Endothelial cell of umbilical vein (primary cell): ENCODE data around the gene TMC2. TPM values are rescaled to one million over a fixed set of nuclear protein-coding genes. Genes with fewer than 3 reads are reported as not detected.

Experiments
- BruUV-seq: library from RNA; stranded (reverse); fragments of 400-500 nt; replicated peaks from 2 replicates; lab custom pipeline; 2021; lab: Mats Ljungman, UMichigan
- CTCF ChIA-PET: fragments of 300-600, 350-600 bp; sonication (Branson Sonifier 250); formaldehyde crosslinking; loops from one replicate; lab custom pipeline; 2021; ENCODE audit warnings: antibody characterized with exemption, inconsistent platforms; lab: Charles Lee
- POLR2A ChIA-PET: fragments of 300-600, 350-600 bp; sonication (Branson Sonifier 250); formaldehyde crosslinking; loops from one replicate; lab custom pipeline; 2021; ENCODE audit warnings: antibody characterized with exemption, inconsistent platforms; lab: Charles Lee
- DNase-seq: peaks from one replicate; pipeline ENCODE4 v3.0.0-alpha.2; 2011; ENCODE audit warnings: low read depth, low spot score
- FAIRE-seq: peaks from 2 replicates; lab custom pipeline; 2011; peaks lifted over from hg19 to GRCh38; lab: Jason Lieb, UNC
- H2AFZ ChIP-seq: 2 replicates; pipeline ENCODE4 v1.6.0; 2012; ENCODE audit warnings: low read depth, low read length, control low read depth, inconsistent platforms
- H3K27ac ChIP-seq: 2 replicates; pipeline ENCODE4 v1.5.1; 2011; ENCODE audit warnings: low read depth, mild to moderate bottlenecking, control low read depth, low read length, moderate library complexity; ENCODE audit not compliant: insufficient read depth
- H3K27me3 ChIP-seq, 2 experiments: 2 replicates each; pipeline versions ENCODE4 v1.6.0 to v1.6.1; 2011; ENCODE audit warnings: low read length in 2 of 2, mixed read lengths in 1 of 2; ENCODE audit not compliant: control insufficient read depth in 2 of 2, insufficient read depth in 2 of 2
- H3K36me3 ChIP-seq, 2 experiments: 2 replicates in 1 of 2; 3 replicates in 1 of 2; pipeline ENCODE4 v1.5.1; 2011; ENCODE audit warnings: low read length in 2 of 2, mild to moderate bottlenecking in 1 of 2, moderate library complexity in 1 of 2; ENCODE audit not compliant: control insufficient read depth in 2 of 2, insufficient read depth in 2 of 2; ENCODE audit errors: extremely low read depth in 1 of 2
- H3K4me1 ChIP-seq: 3 replicates; pipeline ENCODE4 v1.5.1; 2011; ENCODE audit warnings: mild to moderate bottlenecking, low read length; ENCODE audit not compliant: control insufficient read depth, insufficient read depth; ENCODE audit errors: extremely low read depth
- H3K4me2 ChIP-seq: 2 replicates; pipeline ENCODE4 v1.6.1; 2011; ENCODE audit warnings: low read length, control low read depth, mixed read lengths; ENCODE audit not compliant: insufficient read depth
- H3K4me3 ChIP-seq, 3 experiments: fragments of 200-600 bp in 1 of 3; sonication (generic), shearing (Covaris generic) in 1 of 3; replicated peaks in 1 of 3; 2 replicates each; pipeline ENCODE4 v1.5.1; 2011 to 2016; ENCODE audit warnings: control low read depth in 3 of 3, low read length in 3 of 3, mild to moderate bottlenecking in 2 of 3, inconsistent platforms in 1 of 3, low read depth in 1 of 3, moderate library complexity in 1 of 3; ENCODE audit not compliant: insufficient read depth in 1 of 3
- H3K79me2 ChIP-seq: 2 replicates; pipeline ENCODE4 v1.6.0; 2012; ENCODE audit warnings: low read length, inconsistent platforms; ENCODE audit not compliant: control insufficient read depth, insufficient read depth
- H3K9ac ChIP-seq: replicated peaks from 2 replicates; pipeline ENCODE3; 2011; ENCODE audit warnings: low read length, control low read depth; ENCODE audit not compliant: insufficient read depth; ENCODE audit errors: extremely low read depth
- H3K9me1 ChIP-seq: replicated peaks from 3 replicates; pipeline ENCODE4 v1.6.0; 2011; ENCODE audit warnings: mild to moderate bottlenecking, low read length; ENCODE audit not compliant: control insufficient read depth, insufficient read depth; ENCODE audit errors: extremely low read depth
- H3K9me3 ChIP-seq: replicated peaks from 2 replicates; pipeline ENCODE4 v1.5.1; 2012; ENCODE audit warnings: low read length, inconsistent platforms; ENCODE audit not compliant: control insufficient read depth, insufficient read depth
- H4K20me1 ChIP-seq: replicated peaks from 2 replicates; pipeline ENCODE3; 2011; ENCODE audit warnings: mild to moderate bottlenecking, low read length; ENCODE audit not compliant: control insufficient read depth, insufficient read depth; ENCODE audit errors: extremely low read depth
- EZH2 ChIP-seq: IDR thresholded peaks from 2 replicates; pipeline ENCODE4 v1.6.1; 2012; ENCODE audit warnings: borderline replicate concordance, low read depth, mild to moderate bottlenecking, moderate library complexity, low read length, inconsistent platforms; ENCODE audit not compliant: severe bottlenecking
- FOS ChIP-seq: IDR thresholded peaks from 2 replicates; pipeline ENCODE4 v1.6.1; 2011; ENCODE audit warnings: mild to moderate bottlenecking, low read length, moderate library complexity, borderline replicate concordance; ENCODE audit not compliant: insufficient read depth
- GATA2 ChIP-seq: IDR thresholded peaks from 2 replicates; pipeline ENCODE4 v1.7.0; 2011; ENCODE audit warnings: low read depth, mild to moderate bottlenecking, moderate library complexity, mixed read lengths, low read length; ENCODE audit not compliant: insufficient read length, insufficient read depth
- JUN ChIP-seq: IDR thresholded peaks from 2 replicates; pipeline ENCODE4 v1.6.1; 2011; ENCODE audit warnings: borderline replicate concordance, low read depth; ENCODE audit not compliant: insufficient read length, insufficient read depth
- MAX ChIP-seq: IDR thresholded peaks from 2 replicates; pipeline ENCODE4 v1.6.1; 2011; ENCODE audit not compliant: insufficient read depth, insufficient read length
- MYC ChIP-seq: IDR thresholded peaks from one replicate; pipeline ENCODE4 v1.6.1; 2011; ENCODE audit warnings: mild to moderate bottlenecking, low read depth, low read length
- POLR2A ChIP-seq: IDR thresholded peaks from 2 replicates; pipeline ENCODE4 v1.6.1; 2012; ENCODE audit warnings: low read depth, mild to moderate bottlenecking, control low read depth, low read length
- POLR2AphosphoS5 ChIP-seq: IDR thresholded peaks from 2 replicates; pipeline ENCODE4 v1.6.1; 2012; ENCODE audit warnings: low read depth, mild to moderate bottlenecking, control low read depth, low read length, moderate library complexity; ENCODE audit not compliant: insufficient read depth
- dilution Hi-C: fragments of 300-500 bp; cut with MboI; formaldehyde crosslinking; loops from one replicate; pipeline ENCODE4 v1.15.0; 2019; ENCODE audit warnings: low sequenced_read_pairs; ENCODE audit not compliant: extremely low pct_ligation_motif_present
- intact Hi-C: fragments of 100-400 bp; cut with micrococcal nuclease; formaldehyde crosslinking; loops from one replicate; pipeline ENCODE4 v1.10.0; 2022
- polyA plus RNA-seq, 4 experiments: library from polyadenylated mRNA; depleted of rRNA in 3 of 4; stranded (reverse) in 3 of 4; unstranded in 1 of 4; fragments of >200 nt; gene quantifications; 2 replicates each; pipeline versions ENCODE4 v1.2.1 to v1.2.3, GENCODE V29; 2011 to 2012; ENCODE audit warnings: missing spikeins in 1 of 4
- total RNA-seq: library from RNA; stranded (reverse); gene quantifications from 2 replicates; pipeline ENCODE4 v1.2.3, GENCODE V29; 2021
- TF ChIP-seq, protein P1 (sequence below), 2 donors: IDR thresholded peaks; 1 replicate in 1 of 2; 2 replicates in 1 of 2; pipeline ENCODE4 v1.5.1; 2011; ENCODE audit warnings: low read length in 2 of 2, mild to moderate bottlenecking in 2 of 2, moderate library complexity in 2 of 2, control low read depth in 1 of 2, inconsistent platforms in 1 of 2, low read depth in 1 of 2; ENCODE audit not compliant: insufficient read depth in 1 of 2; ENCODE audit errors: extremely low read depth in 1 of 2

The TMC2 gene
- total and polyA plus RNA-seq, 2 donors (not counting 3 experiments of a cell fraction or from before 2014, with no cell fraction given) = not detected

DNA sequence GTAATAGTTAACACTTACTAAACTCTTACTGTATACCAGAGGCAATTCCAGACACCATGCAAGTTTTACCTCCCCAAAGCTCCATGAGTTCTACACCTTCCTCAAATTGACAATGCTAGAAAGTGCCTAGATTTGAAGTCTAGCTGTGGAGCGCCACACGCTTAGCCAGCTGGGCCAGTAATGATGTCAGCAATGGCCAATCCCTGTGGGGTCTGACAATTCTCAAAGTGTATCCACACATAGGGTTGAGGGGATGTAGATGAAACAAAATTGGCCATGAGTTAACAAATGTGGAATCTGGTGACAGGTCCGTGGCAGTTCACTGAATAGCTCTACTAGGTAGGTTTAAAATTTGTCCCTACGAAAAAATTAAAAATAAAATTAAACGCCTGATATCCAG lies 28.9 kb upstream of the TMC2 start:
- no peak for DNase-seq
- BruUV-seq = TSS peak; percentile 15
- no peak overlapping the region for H3K4me3 ChIP-seq
- H3K4me2 ChIP-seq = peak overlapping the region; percentile 37
- dilution Hi-C loops (no loop called here), intact Hi-C loops (loop anchor here (5.0 kb wide), 1 partner anchor 145 kb away; the partner anchor contains the start of gene NOP56)
- peaks cover 11% of the 10 kb centered on the region for H3K79me2 ChIP-seq
- H3K9me3 ChIP-seq = no peaks in the 10 kb centered on the region
- H2AFZ ChIP-seq = no peak overlapping the region
- no peaks in the 10 kb centered on the region for H3K27me3 ChIP-seq
- ChIA-PET CTCF (interaction anchor here (9.2 kb wide), 1 partner anchor 15 kb away, joined by 99 read pairs; no protein-coding TSS in a partner anchor), POLR2A (no interaction called here)
- no peak overlapping the region for H3K9ac ChIP-seq
- TF ChIP-seq, protein P1, sequence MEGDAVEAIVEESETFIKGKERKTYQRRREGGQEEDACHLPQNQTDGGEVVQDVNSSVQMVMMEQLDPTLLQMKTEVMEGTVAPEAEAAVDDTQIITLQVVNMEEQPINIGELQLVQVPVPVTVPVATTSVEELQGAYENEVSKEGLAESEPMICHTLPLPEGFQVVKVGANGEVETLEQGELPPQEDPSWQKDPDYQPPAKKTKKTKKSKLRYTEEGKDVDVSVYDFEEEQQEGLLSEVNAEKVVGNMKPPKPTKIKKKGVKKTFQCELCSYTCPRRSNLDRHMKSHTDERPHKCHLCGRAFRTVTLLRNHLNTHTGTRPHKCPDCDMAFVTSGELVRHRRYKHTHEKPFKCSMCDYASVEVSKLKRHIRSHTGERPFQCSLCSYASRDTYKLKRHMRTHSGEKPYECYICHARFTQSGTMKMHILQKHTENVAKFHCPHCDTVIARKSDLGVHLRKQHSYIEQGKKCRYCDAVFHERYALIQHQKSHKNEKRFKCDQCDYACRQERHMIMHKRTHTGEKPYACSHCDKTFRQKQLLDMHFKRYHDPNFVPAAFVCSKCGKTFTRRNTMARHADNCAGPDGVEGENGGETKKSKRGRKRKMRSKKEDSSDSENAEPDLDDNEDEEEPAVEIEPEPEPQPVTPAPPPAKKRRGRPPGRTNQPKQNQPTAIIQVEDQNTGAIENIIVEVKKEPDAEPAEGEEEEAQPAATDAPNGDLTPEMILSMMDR (IDR thresholded peaks at IDR 0.05; ENCODE audit: extremely low read depth in 1 of 2, insufficient read depth in 1 of 2, low read depth in 1 of 2, low read length in 2 of 2) = no peak
- no peak for TF ChIP-seq POLR2AphosphoS5
- TF ChIP-seq EZH2 = no peak
- TF ChIP-seq JUN = no peak
- no peak for TF ChIP-seq MYC
- TF ChIP-seq MAX = no peak
- no peak for TF ChIP-seq FOS
- no peak for TF ChIP-seq GATA2
- TF ChIP-seq POLR2A = no peak
- H4K20me1 ChIP-seq = no peaks in the 10 kb centered on the region
- no peaks in the 10 kb centered on the region for H3K9me1 ChIP-seq
- no peaks in the 10 kb centered on the region for H3K36me3 ChIP-seq
- FAIRE-seq = peak; percentile 28
- H3K27ac ChIP-seq = no peak overlapping the region
- peaks cover 10% of the 10 kb centered on the region for H3K4me1 ChIP-seq
